HG02571 (cell line): ENCODE measurements around the gene PLA2G12B.
"Not testable (repeated sequence)": the region's sequence is repeated elsewhere in the genome, so short reads cannot be mapped to it uniquely, and the experiment has no call there.

Experiments used
- ATAC-seq: cut with Tn5 transposase; IDR thresholded peaks from one replicate; pipeline ENCODE4 v1.9.1; 2021; ENCODE audit warnings: mild to moderate bottlenecking, moderate library complexity; ENCODE audit not compliant: unreplicated experiment

PLA2G12B gene

GRCh38 chr10:72943498-72944234, 10.9 kb downstream of the PLA2G12B start:
- no peak for ATAC-seq

DNA sequence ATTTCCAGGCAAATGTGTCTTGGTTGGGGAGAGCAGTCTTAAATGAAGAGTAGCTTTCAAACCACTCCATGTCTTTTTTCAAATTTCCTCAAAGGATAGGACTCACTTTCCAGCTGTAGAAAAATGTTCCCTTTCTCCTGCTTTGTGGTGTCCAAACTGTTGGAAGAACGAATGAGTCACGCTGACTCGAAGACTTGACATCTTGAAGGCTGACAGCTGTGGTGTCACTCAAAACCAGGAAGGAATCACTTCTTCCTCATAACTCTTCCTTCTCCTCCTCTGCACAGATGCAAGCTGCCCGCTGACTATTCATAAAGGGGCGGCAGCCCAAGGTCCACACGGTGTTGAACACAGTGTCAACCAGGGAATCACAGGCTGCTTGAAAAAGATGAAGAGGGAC, 19.2 kb downstream of the PLA2G12B start:
- no peak for ATAC-seq

DNA sequence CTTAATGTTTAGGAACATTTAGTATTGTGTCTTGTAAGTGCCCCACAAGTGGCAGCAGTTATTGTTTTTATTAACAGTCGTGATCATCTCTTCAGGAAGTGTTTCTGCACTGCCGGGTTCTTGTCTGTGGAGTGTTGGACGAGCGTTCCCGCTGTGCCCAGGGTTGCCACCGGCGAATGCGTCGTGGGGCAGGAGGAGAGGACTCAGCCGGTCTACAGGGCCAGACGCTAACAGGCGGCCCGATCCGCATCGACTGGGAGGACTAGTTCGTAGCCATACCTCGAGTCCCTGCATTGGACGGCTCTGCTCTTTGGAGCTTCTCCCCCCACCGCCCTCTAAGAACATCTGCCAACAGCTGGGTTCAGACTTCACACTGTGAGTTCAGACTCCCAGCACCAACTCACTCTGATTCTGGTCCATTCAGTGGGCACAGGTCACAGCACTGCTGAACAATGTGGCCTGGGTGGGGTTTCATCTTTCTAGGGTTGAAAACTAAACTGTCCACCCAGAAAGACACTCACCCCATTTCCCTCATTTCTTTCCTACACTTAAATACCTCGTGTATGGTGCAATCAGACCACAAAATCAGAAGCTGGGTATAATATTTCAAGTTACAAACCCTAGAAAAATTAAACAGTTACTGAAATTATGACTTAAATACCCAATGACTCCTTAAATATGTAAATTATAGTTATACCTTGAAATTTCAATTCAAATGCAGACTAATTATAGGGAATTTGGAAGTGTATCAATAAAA, 22.2 kb downstream of the PLA2G12B start:
- no peak for ATAC-seq

- no peak for ATAC-seq
Observed at GRCh38 chr10:72930276-72930675, 24.3 kb downstream of the PLA2G12B start.

GRCh38 chr10:72928798-72929197, 25.8 kb downstream of the PLA2G12B start:
- ATAC-seq, result no peak

- ATAC-seq, result no peak
Observed at GRCh38 chr10:72927485-72927884, 27.1 kb downstream of the PLA2G12B start.

GRCh38 chr10:72925951-72926465, 28.6 kb downstream of the PLA2G12B start:
- ATAC-seq, result no peak

GRCh38 chr10:72924351-72924750, 30.3 kb downstream of the PLA2G12B start:
- ATAC-seq, result no peak

- not testable (repeated sequence) for ATAC-seq
Observed at GRCh38 chr10:72921147-72921683, 33.4 kb downstream of the PLA2G12B start.

- ATAC-seq, result no peak
Observed at GRCh38 chr10:72918352-72918751, 36.3 kb downstream of the PLA2G12B start.

- ATAC-seq, result not testable (repeated sequence)
Observed at GRCh38 chr10:72917803-72918332, 36.7 kb downstream of the PLA2G12B start.

GRCh38 chr10:72917201-72917600, 37.4 kb downstream of the PLA2G12B start:
- ATAC-seq, result not testable (repeated sequence)

DNA sequence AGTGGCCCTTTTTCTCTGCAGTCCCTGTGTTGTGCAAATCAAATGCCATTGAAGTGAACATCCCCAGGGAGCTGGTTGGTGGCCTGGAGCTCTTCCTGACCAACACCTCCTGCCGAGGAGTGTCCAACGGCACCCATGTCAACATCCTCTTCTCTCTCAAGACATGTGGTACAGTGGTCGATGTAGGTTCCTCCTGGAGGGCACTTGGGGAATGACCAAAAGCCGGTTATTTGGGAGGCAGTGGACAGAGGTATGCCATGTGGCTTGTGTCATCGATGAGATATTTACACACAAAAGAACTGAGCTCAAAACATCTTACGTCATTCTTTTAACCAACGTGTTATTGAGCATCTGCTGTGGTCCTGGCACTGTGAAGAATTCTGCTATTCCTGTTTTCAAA, 41.3 kb downstream of the PLA2G12B start:
- no peak for ATAC-seq

GRCh38 chr10:72912736-72913135, 41.9 kb downstream of the PLA2G12B start:
- no peak for ATAC-seq

- no peak for ATAC-seq
Observed at GRCh38 chr10:72911758-72912157, 42.8 kb downstream of the PLA2G12B start.

DNA sequence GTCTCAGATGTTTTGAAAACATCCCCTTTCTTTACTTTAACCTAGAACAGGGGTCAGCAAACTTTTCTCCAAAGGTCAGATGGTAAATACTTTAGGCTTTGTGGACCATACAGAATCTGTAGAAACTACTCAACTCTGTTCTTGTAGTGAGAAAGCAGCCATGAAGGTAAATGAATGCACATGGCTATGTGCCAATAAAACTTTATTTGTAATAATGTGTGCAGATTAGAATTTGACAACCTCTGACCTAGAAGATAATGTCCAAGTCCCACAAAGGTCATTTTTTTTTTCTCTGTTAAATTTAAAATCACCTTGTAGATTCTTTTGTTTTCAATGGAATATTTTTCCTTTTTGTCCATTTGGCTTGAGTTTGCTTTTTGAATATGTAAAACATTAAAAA, 43.9 kb downstream of the PLA2G12B start:
- no peak for ATAC-seq

DNA sequence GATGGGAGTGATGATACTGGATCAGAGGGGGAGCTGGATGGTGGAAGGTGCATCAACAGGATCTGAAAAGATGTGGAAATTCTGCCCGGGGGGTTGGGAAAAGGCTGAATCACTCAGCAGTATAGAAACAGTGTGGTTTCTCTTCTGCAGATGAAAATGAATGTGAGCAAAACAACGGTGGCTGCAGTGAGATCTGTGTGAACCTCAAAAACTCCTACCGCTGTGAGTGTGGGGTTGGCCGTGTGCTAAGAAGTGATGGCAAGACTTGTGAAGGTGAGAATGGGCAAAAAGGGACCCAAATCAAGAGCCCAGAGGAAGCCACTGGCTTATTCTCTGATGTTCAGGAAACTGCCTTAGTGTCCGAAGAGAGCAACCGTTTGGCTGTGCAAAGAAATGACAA, 48.2 kb downstream of the PLA2G12B start:
- ATAC-seq, result no peak

DNA sequence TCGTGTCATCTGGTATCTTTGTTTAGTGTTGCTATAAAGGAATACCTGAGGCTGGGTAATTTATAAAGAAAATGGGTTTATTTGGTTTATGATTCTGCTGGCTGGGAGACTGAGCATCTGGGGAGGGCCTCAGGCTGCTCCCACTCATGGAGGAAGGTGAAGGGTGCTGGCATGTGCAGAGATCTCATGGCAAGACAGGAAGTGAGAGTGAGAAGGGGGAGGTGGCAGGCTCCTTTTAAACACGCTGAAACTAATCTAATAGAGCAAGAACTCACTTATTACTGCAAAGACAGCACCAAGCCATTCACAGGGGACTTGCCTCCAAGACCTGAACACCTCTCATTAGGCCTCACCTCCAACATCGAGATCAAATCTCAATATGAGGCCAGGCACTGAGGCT, 49.8 kb downstream of the PLA2G12B start:
- ATAC-seq, result no peak

DNA sequence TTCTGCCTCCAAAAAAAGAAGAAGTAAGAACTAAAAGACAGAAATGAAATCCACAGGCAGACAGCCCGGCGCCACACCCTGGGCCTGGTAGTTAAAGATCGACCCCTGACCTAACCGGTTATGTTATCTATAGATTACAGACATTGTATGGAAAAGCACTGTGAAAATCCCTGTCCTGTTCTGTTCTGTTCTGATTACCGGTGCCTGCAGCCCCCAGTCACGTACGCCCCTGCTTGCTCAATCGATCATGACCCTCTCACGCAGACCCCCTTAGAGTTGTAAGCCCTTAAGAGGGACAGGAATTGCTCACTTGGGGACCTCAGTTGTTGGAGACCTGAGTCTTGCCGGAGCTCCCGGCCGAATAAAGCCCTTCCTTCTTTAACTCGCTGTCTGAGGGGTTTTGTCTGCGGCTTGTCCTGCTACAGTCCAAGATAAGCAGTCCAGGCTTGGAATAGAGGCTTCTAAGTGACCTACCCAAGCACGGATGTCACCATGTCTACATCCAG, 50.6 kb downstream of the PLA2G12B start:
- not testable (repeated sequence) for ATAC-seq

GRCh38 chr10:72899545-72899944, 55.1 kb downstream of the PLA2G12B start:
- ATAC-seq, result no peak

DNA sequence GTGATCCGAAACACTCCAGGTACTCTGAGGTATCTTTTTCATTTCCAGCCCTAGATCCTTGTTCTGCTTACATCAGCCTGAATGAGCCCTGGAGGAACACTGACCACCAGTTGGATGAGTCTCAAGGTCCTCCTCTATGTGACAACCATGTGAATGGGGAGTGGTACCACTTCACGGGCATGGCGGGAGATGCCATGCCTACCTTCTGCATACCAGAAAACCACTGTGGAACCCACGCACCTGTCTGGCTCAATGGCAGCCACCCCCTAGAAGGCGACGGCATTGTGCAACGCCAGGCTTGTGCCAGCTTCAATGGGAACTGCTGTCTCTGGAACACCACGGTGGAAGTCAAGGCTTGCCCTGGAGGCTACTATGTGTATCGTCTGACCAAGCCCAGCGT, 56.0 kb downstream of the PLA2G12B start:
- no peak for ATAC-seq
